Measurements from ENCODE around the gene PIAS1.
"Not testable (repeated sequence)": the region's sequence is repeated elsewhere in the genome, so short reads cannot be mapped to it uniquely, and the experiment has no call there.

The PIAS1 gene

DNA sequence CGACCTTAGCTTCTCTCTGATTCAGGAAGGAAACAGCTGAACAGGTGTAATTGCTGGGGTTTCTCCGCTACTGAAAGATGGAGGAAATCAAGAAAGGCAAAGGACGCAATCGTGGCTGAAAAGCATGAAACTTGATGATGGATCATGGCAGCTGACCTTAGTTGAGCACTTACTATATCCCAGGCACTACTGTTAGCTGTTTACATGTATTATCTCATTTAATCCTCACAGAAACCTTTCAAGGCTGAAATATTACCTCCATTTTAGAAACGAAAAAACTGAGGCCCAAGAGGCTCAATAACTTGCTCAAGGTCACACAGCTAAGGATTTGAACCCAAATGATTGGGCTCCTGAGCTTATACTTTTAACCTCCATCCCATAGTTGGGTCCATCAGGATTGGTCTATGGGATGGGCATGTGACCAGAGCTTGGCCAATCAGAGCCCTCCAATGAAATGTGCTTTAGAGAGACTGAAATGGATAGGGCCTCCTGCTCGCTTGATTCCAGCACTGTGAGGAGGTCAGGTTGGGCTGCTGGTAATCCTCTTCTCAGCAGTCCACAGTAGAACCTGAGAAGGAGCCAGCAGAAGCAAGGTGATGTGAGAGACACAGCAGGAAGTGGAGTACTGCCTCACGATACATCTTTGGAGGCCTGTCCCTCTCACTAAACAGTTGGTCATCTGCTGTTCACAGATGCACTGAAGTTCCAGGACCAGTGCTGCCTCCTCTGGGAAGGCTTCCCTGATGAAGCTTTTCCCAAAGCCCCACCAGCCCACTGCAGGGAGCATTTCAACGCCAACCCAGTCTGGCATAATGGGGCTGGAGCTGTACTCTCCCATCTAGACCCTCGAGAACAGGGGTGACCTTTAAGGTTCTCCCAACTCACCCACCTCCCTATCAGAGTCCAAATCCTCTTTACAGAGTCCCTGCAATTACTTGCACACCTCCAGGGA, 165.0 kb downstream of the PIAS1 start:
- DNase-seq (ENCODE audit: low read depth), result no peak

DNA sequence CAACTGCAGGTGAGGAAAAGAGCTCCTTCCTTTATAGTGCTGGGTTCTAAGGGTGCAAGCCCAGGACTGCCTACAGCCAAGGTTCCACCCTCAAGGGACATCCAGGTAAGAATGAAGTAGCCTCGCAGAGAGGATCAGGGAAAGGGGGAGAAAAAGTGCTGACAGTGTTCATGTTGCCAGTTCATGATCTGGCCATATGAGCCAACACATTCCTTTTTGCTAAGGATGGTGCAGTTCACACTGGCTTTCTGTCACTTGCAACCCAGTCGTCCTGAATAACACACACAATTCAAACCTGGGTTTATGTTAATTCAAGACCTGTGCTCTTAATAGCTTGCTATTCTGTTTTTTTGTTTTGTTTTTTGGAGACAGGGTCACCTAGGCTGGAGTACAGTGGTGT, 166.4 kb downstream of the PIAS1 start:
- no peak for DNase-seq (ENCODE audit: low read depth)

GRCh38 chr15:68220967-68221366, 166.9 kb downstream of the PIAS1 start:
- no peak for DNase-seq (ENCODE audit: low read depth)

- not testable (repeated sequence) for DNase-seq (ENCODE audit: low read depth)
Measured at GRCh38 chr15:68221530-68222431, 167.7 kb downstream of the PIAS1 start.

DNA sequence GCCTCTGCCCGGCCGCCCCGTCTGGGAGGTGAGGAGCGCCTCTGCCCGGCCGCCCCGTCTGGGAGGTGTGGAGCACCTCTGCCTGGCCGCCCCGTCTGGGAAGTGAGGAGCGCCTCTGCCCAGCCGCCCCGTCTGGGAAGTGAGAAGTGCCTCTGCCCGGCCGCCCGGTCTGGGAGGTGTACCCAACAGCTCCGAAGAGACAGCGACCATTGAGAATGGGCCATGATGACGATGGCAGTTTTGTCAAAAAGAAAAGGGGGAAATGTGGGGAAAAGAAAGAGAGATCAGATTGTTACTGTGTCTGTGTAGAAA, 168.3 kb downstream of the PIAS1 start:
- DNase-seq (ENCODE audit: low read depth), result not testable (repeated sequence)

GRCh38 chr15:68223171-68223570, 169.1 kb downstream of the PIAS1 start:
- no peak for DNase-seq (ENCODE audit: low read depth)

DNA sequence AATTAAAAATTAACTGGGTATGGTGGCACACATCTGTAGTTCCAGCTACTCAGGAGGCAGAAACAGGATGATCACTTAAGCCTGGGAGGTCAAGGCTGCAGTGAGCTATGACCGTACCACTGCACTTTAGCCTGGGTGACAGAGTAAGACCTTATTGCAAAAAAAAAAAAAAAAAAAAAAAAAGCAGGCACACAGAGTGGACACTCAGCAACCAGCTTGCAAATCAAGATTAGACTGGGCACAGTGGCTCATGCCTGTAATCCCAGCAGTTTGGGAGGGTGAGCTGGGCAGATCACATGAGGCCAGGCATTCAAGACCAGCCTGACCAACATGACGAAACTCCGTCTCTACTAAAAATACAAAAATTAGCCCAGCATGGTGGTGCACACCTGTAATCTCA, 170.0 kb downstream of the PIAS1 start:
- no peak for DNase-seq (ENCODE audit: low read depth)

- DNase-seq (ENCODE audit: low read depth), result no peak
Measured at GRCh38 chr15:68224546-68225250, 170.6 kb downstream of the PIAS1 start.

DNA sequence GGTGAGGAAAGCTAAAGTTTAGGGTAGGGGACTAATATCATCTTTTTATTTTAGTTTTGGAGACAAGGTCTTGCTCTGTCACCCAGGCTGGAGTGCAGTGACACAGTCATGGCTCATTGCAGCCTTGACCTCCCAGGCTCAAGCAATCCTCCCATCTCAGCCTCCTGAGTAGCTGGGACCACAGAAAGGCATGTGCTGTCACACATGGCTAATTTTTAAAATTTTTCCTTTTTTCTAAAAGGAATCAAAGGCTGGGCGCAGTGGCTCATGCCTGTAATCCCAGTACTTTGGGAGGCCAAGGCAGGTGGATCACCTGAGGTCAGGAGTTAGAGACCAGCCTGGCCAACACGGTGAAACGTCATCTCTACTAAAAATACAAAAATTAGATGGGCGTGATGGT, 171.3 kb downstream of the PIAS1 start:
- DNase-seq (ENCODE audit: low read depth), result not testable (repeated sequence)

- DNase-seq (ENCODE audit: low read depth), result no peak
Measured at GRCh38 chr15:68227643-68228142, 173.6 kb downstream of the PIAS1 start.

GRCh38 chr15:68228143-68228970, 174.2 kb downstream of the PIAS1 start:
- no peak for DNase-seq (ENCODE audit: low read depth)

GRCh38 chr15:68228971-68229385, 174.9 kb downstream of the PIAS1 start:
- peak; percentile 16 for DNase-seq (ENCODE audit: low read depth)

DNA sequence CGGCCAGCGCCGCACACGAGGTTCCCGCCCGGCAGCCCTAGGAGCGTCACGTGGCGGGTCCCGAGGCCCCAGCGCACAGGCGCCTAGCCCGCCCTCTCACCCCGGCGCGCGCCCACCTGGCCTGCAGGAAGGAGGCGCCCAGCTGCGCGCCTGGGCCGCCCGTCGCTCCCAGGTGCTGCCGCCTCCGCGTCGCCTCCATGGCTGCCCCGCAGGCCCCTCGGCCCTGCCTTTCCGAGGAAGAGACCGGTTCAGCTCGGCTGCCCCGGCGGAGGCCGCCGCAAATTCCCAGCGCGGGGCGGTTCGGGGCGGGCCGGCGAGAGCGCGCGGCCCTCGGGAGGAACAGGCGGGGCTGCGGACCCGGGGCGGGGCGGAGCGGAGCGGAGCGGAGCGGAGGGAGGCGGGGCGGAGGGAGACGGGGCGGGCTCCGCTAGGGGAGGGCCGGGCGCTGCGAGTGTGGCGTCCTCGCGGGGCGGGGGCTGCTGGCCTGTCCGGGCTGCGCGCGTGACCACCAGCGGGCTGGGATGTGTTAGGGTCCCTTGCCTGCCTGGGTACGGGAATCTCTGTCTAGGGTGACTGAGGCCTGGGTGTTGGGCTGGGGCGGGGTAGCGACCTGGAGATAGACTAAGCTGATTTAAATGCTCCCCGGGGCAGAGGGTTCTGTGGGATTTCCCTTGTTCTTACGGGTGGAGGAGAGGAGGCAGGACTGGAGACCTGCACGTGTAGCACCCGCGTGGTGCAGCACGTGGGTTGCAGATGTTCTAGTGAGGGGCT, 175.5 kb downstream of the PIAS1 start, which contains the start of gene CLN6:
TSS of gene CLN6 (minus strand) at position 343 of the 771 bp plus-strand sequence. CDS start at position 199, 144 bp downstream.
- peak; percentile 74 for DNase-seq (ENCODE audit: low read depth)

- no peak for DNase-seq (ENCODE audit: low read depth)
Measured at GRCh38 chr15:68230157-68231100, 176.3 kb downstream of the PIAS1 start.

DNA sequence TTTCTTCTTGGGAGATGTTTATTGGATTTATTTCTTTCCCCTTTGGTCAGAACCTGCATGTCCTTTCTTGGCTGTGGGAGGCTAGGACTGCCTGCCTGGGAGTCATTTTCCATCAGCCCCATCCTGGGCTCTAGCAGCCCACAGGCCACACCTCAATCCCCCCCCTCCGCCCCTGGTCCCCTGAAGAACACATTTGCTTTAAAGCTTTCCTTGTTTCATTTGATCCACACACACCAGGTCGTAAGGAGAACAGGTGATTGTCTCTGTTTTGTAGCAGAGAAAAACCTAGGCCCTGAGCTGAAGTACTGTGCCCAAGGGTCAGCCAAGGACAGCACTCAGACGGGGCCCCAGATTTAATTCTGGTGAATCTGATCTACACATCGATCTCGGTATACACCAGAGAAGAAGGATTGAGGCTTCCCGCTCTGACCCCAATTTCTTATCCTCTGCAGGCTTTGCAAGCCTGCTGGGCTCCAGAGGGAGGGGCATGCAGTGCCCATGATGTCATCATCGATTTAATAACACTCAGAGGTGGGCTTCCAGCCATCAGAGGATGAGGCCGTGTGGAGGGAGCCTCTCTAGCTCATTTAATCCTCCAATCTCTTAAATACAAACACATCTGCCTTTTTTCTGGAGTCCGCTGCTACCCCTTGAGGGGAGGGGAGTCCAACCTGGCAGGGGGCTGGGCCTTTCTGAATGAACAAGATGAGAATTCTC, 177.1 kb downstream of the PIAS1 start:
- DNase-seq (ENCODE audit: low read depth), result no peak

- DNase-seq (ENCODE audit: low read depth), result no peak
Measured at GRCh38 chr15:68232449-68232848, 178.3 kb downstream of the PIAS1 start.

DNA sequence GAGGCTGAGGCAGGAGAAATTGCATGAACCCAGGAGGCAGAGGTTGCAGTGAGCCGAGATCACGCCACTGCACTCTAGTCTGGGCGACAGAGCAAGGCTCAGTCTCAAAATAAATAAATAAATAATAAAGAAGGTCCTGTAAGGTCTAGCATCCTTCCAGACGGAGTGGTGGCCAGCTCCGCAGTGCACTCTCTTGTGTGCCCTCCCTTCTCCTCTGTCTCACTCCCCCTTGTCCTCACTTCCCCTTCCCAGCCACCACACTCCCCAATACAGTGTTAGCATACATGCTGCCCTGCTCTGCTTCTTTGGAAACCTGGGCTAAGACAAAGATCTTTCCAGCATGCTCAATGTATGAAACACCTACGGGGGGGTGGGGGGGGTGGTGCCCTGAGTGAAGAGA, 178.8 kb downstream of the PIAS1 start:
- no peak for DNase-seq (ENCODE audit: low read depth)

DNA sequence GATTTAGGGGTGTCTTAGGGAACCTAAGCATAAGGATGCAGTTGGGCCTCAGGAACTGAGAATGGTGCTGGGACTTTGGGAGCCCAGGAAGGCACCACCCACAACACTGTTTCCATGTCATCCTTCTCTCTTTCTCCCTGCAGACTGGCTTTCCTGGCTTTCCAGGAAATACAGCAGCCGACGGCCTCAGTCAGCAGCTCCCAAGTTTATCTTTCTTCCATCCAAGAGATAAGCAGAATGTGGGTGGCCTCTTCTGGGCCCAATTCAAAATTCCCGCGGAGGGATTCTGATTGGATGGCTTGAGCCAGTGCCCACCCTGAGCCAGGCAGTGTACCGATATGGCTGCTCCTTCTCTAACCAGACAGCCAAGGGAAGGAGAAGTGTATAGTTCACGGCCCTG, 179.9 kb downstream of the PIAS1 start:
- no peak for DNase-seq (ENCODE audit: low read depth)
